Bronchial epithelial cell (primary cell): ENCODE results near the gene MDFI. TPM values are rescaled to one million over a fixed set of nuclear protein-coding genes. Genes with fewer than 3 reads are reported as not detected.

ENCODE experiments used
- DNase-seq: peaks from one replicate; pipeline ENCODE4 v3.0.0-alpha.2; 2010; ENCODE audit warnings: low read depth
- FAIRE-seq: peaks from 2 replicates; lab custom pipeline; 2011; peaks lifted over from hg19 to GRCh38; lab: Jason Lieb, UNC
- H3K27me3 ChIP-seq: 2 replicates; pipeline ENCODE4 v1.5.1; 2011; ENCODE audit warnings: low read length; ENCODE audit not compliant: control insufficient read depth, insufficient read depth
- H3K36me3 ChIP-seq: 2 replicates; pipeline ENCODE4 v1.5.1; 2011; ENCODE audit warnings: low read length; ENCODE audit not compliant: control insufficient read depth, insufficient read depth
- H3K4me3 ChIP-seq: 2 replicates; pipeline ENCODE4 v1.5.1; 2011; ENCODE audit warnings: mild to moderate bottlenecking, low read depth, low read length, control low read depth
- CTCF ChIP-seq: IDR thresholded peaks from 2 replicates; pipeline ENCODE4 v1.5.1; 2011; ENCODE audit warnings: mild to moderate bottlenecking, moderate library complexity, low read length, control low read depth, inconsistent platforms; ENCODE audit not compliant: insufficient read depth, severe bottlenecking
- total RNA-seq: library from RNA; depleted of rRNA; stranded (reverse); fragments of >200 nt; gene quantifications from 2 replicates; pipeline ENCODE4 v1.2.1, GENCODE V29; 2014

MDFI gene
- 57.1 and 61.3 TPM in 2 replicates for total RNA-seq

- Histone ChIP-seq H3K4me3 (peak within 1 kb of the TSS; percentile 72), H3K27me3 (no peaks in the 10 kb centered on the region)
- FAIRE-seq = no peak
Measured at GRCh38 chr6:41638002-41638934, at the start of gene MDFI. MDFI (plus strand) TSS chr6:41638468; CDS start chr6:41638750, 282 bp downstream.

DNA sequence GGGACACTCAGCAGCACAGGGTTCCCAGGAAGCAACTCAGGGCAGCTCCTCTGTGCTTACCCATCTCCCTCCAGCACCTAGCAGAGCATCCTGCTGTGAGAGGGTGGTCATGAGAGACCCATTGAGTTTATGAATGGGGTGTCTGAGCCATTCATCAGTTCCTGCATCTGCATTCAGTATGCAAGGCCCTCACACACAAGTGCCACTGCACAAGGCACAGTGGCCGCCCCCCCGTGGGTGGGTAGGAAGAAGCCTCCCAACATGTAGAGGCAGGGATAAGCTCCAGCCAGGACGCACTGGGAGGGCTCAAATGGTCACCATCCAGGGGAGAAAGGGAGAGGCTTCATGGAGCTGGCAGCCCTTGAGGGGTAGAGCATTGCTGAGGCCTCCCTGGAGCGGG is 49.0 kb upstream of the MDFI start:
- H3K36me3 ChIP-seq = peaks cover 25% of the 10 kb centered on the region
- FAIRE-seq (no peak), DNase-seq (no peak)
- TF ChIP-seq CTCF = no peak
- H3K4me3 ChIP-seq = no peak overlapping the region
- no peaks in the 10 kb centered on the region for H3K27me3 ChIP-seq

More at GRCh38 chr6:41638002-41638934, at the start of gene MDFI:
- no peak for DNase-seq
- TF ChIP-seq CTCF = no peak
- peaks cover 1% of the 10 kb centered on the region for H3K36me3 ChIP-seq

DNA sequence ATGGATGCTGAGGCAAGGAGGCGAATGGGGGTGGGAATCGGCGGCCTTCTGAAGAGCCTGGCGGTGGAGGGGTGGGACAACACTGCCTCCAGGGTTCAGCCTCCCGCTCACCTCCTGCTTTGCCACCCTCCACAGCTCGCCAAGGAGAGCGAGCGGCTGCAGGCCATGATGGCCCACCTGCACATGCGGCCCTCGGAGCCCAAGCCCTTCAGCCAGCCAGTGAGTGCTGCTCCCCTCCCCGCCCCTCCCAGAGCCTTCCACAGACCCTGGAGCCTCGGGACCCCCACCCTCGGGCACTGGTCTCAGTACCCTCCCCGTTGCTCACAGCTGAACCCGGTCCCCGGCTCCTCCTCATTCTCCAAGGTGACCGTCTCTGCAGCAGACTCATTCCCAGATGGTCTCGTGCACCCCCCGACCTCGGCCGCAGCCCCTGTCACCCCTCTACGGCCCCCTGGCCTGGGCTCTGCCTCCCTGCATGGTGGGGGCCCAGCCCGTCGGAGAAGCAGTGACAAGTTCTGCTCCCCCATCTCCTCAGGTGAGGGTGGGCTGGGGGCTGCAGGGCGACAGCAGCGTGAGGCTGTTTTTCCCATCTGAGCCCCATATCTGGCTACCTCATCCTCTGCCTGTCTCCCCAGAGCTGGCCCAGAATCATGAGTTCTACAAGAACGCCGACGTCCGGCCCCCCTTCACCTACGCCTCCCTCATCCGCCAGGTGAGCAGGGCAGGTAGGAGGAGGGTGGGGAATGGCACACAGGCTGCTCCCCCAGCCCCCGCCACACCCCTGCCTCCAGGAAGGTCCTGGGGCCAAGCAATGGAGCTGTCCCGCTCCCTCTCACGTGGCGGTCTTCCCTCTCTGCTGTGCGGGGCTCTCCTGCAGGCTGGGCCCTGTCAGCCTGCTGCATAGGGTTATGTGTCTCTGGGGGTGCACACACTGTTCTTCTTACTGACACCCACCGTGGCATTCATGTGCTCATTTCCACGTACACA is 48.3 kb upstream of the MDFI start:
- DNase-seq (no peak), FAIRE-seq (no peak)
- H3K27me3 ChIP-seq = no peaks in the 10 kb centered on the region
- no peak for TF ChIP-seq CTCF
- H3K4me3 ChIP-seq = no peak overlapping the region
- peaks cover 25% of the 10 kb centered on the region for H3K36me3 ChIP-seq

DNA sequence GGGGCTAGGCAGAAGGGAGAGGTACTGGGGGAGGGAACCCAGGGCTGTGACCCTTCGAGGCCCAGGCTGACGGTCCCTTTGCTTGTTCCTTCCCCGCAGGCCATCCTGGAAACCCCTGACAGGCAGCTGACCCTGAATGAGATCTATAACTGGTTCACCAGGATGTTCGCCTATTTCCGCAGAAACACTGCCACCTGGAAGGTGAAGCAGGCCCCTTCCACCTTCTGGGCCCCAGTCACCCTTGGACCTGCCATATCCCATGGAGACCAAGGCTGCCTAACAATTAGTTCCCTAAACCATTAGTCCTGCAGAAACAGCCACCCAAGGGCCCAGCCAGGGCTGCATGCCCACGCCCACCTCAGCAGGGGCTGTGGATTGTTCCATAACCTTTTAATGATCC is 47.1 kb upstream of the MDFI start:
- peaks cover 22% of the 10 kb centered on the region for H3K36me3 ChIP-seq
- H3K27me3 ChIP-seq = no peaks in the 10 kb centered on the region
- FAIRE-seq (no peak), DNase-seq (no peak)
- no peak overlapping the region for H3K4me3 ChIP-seq
- TF ChIP-seq CTCF = no peak

DNA sequence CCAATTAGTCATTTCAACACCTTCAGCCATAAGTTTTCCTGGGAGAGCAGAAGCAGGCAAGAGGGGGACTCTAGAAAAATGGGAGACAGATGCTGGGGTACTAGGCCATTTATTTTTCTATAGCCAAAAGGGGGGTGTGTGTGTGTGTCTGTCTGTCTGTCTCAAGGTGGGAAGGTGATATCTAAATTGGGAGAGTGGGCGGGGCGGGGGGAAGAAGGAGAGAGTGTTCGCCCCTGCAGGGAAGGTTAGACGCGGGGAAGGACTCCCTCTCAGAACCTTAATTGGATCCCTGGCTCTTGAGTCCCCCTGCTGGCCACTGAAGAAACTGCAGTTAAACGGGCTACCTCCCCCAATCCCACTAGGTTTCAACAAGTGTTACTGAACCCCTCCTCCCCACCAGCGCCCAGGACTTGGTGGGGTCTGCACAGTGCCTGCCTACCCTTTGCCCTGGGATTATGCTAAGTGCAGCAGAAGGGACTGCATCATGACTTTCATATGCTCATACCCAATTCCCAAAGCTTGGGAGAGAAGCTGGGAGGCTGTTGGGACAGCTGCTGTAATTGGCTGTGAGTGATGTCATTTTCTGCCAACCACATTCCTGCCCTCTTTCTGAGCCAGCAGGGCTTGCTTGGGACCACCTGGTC is 46.3 kb upstream of the MDFI start:
- FAIRE-seq (no peak), DNase-seq (peak; percentile 49)
- Histone ChIP-seq H3K27me3 (no peaks in the 10 kb centered on the region), H3K4me3 (no peak overlapping the region), H3K36me3 (peaks cover 19% of the 10 kb centered on the region)
- peak; percentile 96 for TF ChIP-seq CTCF
